Measurements from ENCODE around the gene NRG3. TPM values are rescaled to one million over a fixed set of nuclear protein-coding genes. Genes with fewer than 3 reads are reported as not detected.

The NRG3 gene
- polyA plus RNA-seq, 1 donor, result 18.0 TPM

- no peak for DNase-seq
Observed at GRCh38 chr10:82847242-82847641, 972.2 kb downstream of the NRG3 start.

GRCh38 chr10:82850191-82850590 lies 975.2 kb downstream of the NRG3 start:
- no peak for DNase-seq

GRCh38 chr10:82856957-82857613 lies 982.1 kb downstream of the NRG3 start:
- DNase-seq, result no peak

GRCh38 chr10:82861889-82862288 lies 986.9 kb downstream of the NRG3 start:
- no peak for DNase-seq

- DNase-seq, result no peak
Observed at GRCh38 chr10:82865366-82865765, 990.4 kb downstream of the NRG3 start.

- DNase-seq, result no peak
Observed at GRCh38 chr10:82866424-82867020, 991.5 kb downstream of the NRG3 start.

GRCh38 chr10:82867056-82867455 lies 992.1 kb downstream of the NRG3 start:
- DNase-seq, result no peak

- DNase-seq, result no peak
Observed at GRCh38 chr10:82874671-82875070, 999.7 kb downstream of the NRG3 start.

- DNase-seq, result no peak
Observed at GRCh38 chr10:82880776-82881290, 1005.8 kb downstream of the NRG3 start.

- no peak for DNase-seq
Observed at GRCh38 chr10:82882722-82883121, 1007.7 kb downstream of the NRG3 start.

GRCh38 chr10:82883603-82884002 lies 1008.6 kb downstream of the NRG3 start:
- no peak for DNase-seq

GRCh38 chr10:82887488-82887887 lies 1012.5 kb downstream of the NRG3 start:
- no peak for DNase-seq

- DNase-seq, result no peak
Observed at GRCh38 chr10:82888809-82889455, 1013.9 kb downstream of the NRG3 start.

GRCh38 chr10:82889728-82890127 lies 1014.7 kb downstream of the NRG3 start:
- no peak for DNase-seq

- no peak for DNase-seq
Observed at GRCh38 chr10:82890573-82890972, 1015.6 kb downstream of the NRG3 start.

GRCh38 chr10:82908096-82908495 lies 1033.1 kb downstream of the NRG3 start:
- DNase-seq, result no peak

- DNase-seq, result no peak
Observed at GRCh38 chr10:82908751-82909150, 1033.8 kb downstream of the NRG3 start.

- no peak for DNase-seq
Observed at GRCh38 chr10:82910301-82910700, 1035.3 kb downstream of the NRG3 start.

GRCh38 chr10:82914655-82915136 lies 1039.7 kb downstream of the NRG3 start:
- no peak for DNase-seq

GRCh38 chr10:82916941-82917340 lies 1041.9 kb downstream of the NRG3 start:
- DNase-seq, result no peak

GRCh38 chr10:82918022-82918421 lies 1043.0 kb downstream of the NRG3 start:
- no peak for DNase-seq

GRCh38 chr10:82922046-82922445 lies 1047.1 kb downstream of the NRG3 start:
- DNase-seq, result no peak

- DNase-seq, result no peak
Observed at GRCh38 chr10:82922755-82923154, 1047.8 kb downstream of the NRG3 start.

Data from left kidney (tissue), 2 donors.